Neutrophil (primary cell): ENCODE data around the gene GRM5.

Experiments
- H3K27ac ChIP-seq: fragments of 200-600 bp; sonication (generic); 2 replicates; pipeline ENCODE4 v1.5.1; 2016; ENCODE audit warnings: mild to moderate bottlenecking, moderate library complexity
- H3K27me3 ChIP-seq: fragments of 200-600 bp; sonication (generic); 2 replicates; pipeline ENCODE4 v1.6.0; 2016; ENCODE audit warnings: mild to moderate bottlenecking
- H3K36me3 ChIP-seq: fragments of 200-600 bp; sonication (generic); 2 replicates; pipeline ENCODE4 v1.5.1; 2017
- H3K4me1 ChIP-seq, 2 experiments: fragments of 200-600 bp in 1 of 2; sonication (generic) in 1 of 2; 1 replicate in 1 of 2; 2 replicates in 1 of 2; pipeline versions ENCODE4 v1.5.1 to v1.6.1; 2013 to 2016; ENCODE audit warnings: low read depth in 1 of 2, low read length in 1 of 2, mild to moderate bottlenecking in 1 of 2, moderate library complexity in 1 of 2; ENCODE audit not compliant: control insufficient read depth in 1 of 2, insufficient read depth in 1 of 2
- H3K4me3 ChIP-seq, 2 experiments: fragments of 200-600 bp in 1 of 2; sonication (generic) in 1 of 2; 1 replicate in 1 of 2; 2 replicates in 1 of 2; pipeline ENCODE4 v1.5.1; 2013 to 2016; ENCODE audit warnings: low read depth in 1 of 2, low read length in 1 of 2, mild to moderate bottlenecking in 1 of 2, moderate library complexity in 1 of 2
- H3K9me3 ChIP-seq: fragments of 200-600 bp; sonication (generic); 2 replicates; pipeline ENCODE4 v1.5.1; 2016
- TF ChIP-seq, protein P1 (sequence below): fragments of 200-600 bp; sonication (generic); IDR thresholded peaks from 2 replicates; pipeline ENCODE4 v1.5.1; 2016; ENCODE audit warnings: antibody characterized with exemption

Gene GRM5

DNA sequence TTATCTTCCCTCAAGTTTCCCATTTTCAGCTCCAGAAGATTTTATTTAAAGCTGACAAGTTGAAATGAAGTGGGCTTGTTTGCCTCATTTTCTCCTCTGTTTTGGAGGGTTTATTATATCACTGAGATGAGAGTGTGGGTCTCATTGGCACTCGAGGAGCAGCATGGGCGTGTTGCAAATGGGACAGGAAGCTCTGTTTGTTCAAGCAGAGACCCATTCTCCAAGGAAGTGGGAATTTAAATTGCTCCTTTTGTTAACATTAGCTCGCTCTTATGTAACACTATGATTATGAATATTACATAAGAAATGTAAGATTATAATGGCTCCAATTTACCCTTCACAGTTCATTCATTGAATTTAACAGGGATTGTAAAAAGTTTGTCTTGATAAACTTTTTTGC is 410.6 kb downstream of the GRM5 start:
- Histone ChIP-seq H3K27ac (no peak overlapping the region), H3K4me1 (no peaks in the 10 kb centered on the region), H3K27me3 (no peaks in the 10 kb centered on the region), H3K4me3 (no peak overlapping the region), H3K9me3 (no peaks in the 10 kb centered on the region), H3K36me3 (no peaks in the 10 kb centered on the region)
- TF ChIP-seq, protein P1, sequence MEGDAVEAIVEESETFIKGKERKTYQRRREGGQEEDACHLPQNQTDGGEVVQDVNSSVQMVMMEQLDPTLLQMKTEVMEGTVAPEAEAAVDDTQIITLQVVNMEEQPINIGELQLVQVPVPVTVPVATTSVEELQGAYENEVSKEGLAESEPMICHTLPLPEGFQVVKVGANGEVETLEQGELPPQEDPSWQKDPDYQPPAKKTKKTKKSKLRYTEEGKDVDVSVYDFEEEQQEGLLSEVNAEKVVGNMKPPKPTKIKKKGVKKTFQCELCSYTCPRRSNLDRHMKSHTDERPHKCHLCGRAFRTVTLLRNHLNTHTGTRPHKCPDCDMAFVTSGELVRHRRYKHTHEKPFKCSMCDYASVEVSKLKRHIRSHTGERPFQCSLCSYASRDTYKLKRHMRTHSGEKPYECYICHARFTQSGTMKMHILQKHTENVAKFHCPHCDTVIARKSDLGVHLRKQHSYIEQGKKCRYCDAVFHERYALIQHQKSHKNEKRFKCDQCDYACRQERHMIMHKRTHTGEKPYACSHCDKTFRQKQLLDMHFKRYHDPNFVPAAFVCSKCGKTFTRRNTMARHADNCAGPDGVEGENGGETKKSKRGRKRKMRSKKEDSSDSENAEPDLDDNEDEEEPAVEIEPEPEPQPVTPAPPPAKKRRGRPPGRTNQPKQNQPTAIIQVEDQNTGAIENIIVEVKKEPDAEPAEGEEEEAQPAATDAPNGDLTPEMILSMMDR, result no peak

DNA sequence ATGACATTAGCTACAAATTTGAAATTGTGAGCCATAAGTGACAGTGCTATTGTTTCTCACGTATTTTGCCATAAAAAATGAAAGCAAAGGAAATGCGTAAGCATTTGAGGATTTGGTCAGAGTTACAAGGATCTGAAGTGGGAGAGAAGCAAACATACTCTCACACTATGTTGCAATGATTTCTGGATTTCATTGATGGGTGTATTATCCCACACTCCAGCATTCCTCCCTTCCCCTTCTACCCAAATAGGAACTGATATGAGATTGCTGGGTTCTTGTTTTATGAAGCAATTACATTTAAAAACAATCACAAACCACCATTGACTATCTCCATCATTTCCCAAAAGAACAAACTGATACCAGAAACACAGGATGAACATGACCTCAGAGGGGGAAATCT is 414.2 kb downstream of the GRM5 start:
- Histone ChIP-seq H3K36me3 (no peaks in the 10 kb centered on the region), H3K27me3 (no peaks in the 10 kb centered on the region), H3K4me1 (no peaks in the 10 kb centered on the region), H3K9me3 (no peaks in the 10 kb centered on the region), H3K4me3 (no peak overlapping the region), H3K27ac (no peak overlapping the region)
- TF ChIP-seq, protein P1, result no peak

DNA sequence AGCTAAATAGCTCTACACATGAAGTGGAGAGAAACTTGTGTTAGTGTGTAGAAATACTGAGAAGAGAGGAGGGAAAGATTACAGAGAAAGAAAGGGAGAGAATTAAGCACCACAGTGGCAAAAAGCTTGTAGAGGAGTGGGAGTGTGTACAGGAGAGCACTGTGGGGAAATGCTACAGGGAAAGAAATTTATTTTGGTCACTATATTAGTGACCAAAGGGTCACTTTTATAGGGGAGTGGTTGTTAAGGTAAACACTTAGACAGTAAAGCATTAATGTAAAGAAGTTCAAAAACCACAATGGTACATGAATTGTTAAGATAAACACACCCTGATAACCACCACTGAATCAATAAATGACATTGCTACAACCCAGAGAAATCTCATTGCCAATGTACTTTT is 421.1 kb downstream of the GRM5 start:
- Histone ChIP-seq H3K27ac (no peak overlapping the region), H3K4me1 (no peaks in the 10 kb centered on the region), H3K9me3 (no peaks in the 10 kb centered on the region), H3K36me3 (no peaks in the 10 kb centered on the region), H3K27me3 (no peaks in the 10 kb centered on the region), H3K4me3 (no peak overlapping the region)
- TF ChIP-seq, protein P1, result no peak

DNA sequence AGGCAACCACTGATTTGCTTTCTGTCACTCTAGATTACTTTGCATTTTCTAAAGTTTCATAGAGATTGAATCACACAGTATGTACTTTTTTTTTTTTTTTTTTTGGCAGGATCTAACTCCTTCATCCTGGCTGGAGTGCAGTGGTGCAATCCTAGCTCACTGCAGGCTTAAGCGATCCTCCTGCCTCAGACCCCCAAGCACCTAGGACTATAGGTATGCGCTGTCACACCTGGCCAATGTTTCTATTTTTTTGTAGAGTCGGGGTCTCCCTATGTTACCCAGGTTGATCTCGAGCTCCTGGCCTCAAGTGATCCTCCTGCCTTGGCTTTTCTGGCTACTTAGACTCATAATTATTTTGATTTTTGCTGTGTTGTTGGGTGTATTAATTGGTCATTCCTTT is 433.6 kb downstream of the GRM5 start:
- TF ChIP-seq, protein P1, result no peak
- Histone ChIP-seq H3K4me3 (no peak overlapping the region), H3K36me3 (no peaks in the 10 kb centered on the region), H3K27me3 (no peaks in the 10 kb centered on the region), H3K27ac (no peak overlapping the region), H3K4me1 (no peaks in the 10 kb centered on the region), H3K9me3 (no peaks in the 10 kb centered on the region)

DNA sequence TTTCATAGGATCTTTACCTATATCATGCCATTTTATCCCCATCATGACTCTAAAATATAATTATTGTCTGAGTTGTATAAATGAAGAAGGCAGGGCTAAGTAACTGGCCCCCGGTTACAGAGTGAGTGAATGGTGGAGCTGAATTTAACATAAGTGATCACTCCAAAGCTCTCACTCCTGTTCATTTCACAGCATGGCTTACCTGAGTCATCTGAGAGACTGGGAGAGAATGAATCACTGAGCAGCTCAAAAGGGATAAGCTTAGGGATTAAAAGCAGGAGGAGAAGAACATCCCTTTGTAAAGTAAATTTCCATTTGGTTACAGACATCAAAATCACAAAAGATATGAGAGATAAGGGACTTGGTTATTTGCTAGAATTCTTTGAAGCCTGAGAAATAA is 434.3 kb downstream of the GRM5 start:
- Histone ChIP-seq H3K27me3 (no peaks in the 10 kb centered on the region), H3K27ac (no peak overlapping the region), H3K9me3 (no peaks in the 10 kb centered on the region), H3K36me3 (no peaks in the 10 kb centered on the region), H3K4me3 (no peak overlapping the region), H3K4me1 (no peaks in the 10 kb centered on the region)
- TF ChIP-seq, protein P1, result no peak

DNA sequence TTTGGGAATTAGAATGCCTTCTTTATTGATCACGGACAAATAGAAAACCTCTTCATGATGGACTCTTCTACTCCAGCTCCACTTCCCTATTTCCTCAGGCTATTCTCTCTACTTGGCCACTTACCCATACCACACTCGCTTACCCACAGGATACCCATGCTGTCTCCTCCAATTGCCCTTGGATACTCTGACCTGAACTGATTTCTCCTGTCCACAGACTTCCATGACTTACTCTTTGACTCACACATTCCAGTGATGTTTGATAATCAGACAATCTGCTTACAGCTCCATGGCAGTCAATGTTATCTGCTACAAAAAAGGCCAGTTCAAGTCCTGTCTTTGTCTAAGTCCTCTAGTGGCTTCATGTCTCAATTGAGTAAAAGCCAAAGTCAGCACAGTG is 436.3 kb downstream of the GRM5 start:
- TF ChIP-seq, protein P1, result no peak

More for the DNA sequence above, 436.3 kb downstream of the GRM5 start:
- Histone ChIP-seq H3K27ac (no peak overlapping the region), H3K36me3 (no peaks in the 10 kb centered on the region), H3K4me3 (no peak overlapping the region), H3K4me1 (no peaks in the 10 kb centered on the region), H3K27me3 (no peaks in the 10 kb centered on the region), H3K9me3 (no peaks in the 10 kb centered on the region)
